ENCODE data around the gene DGCR8.

Gene DGCR8

DNA sequence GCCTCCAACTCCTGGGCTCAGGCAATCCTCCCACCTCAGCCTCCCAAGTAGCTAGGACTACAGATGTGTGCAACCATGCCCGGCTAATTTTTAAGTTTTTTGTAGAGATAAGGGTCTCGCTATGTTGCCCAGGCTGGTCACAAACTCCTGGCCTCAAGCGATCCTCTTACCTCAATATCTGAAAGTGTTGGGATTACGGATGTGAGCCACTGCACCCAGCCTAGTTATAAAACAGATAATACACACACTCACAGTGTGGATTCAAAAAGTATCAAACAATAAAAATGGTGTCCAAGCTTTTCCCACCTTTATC is 71.2 kb downstream of the DGCR8 start:
- H4K20me1 ChIP-seq (ENCODE audit: insufficient read depth) = no peaks in the 10 kb centered on the region
- H3K27me3 ChIP-seq (ENCODE audit: insufficient read depth, low read depth) = peaks cover 25% of the 10 kb centered on the region; the same call in 1 of the 2 replicates
- H3K4me2 ChIP-seq = no peak overlapping the region
- H3K27ac ChIP-seq = no peak overlapping the region
- TF ChIP-seq, protein P1, sequence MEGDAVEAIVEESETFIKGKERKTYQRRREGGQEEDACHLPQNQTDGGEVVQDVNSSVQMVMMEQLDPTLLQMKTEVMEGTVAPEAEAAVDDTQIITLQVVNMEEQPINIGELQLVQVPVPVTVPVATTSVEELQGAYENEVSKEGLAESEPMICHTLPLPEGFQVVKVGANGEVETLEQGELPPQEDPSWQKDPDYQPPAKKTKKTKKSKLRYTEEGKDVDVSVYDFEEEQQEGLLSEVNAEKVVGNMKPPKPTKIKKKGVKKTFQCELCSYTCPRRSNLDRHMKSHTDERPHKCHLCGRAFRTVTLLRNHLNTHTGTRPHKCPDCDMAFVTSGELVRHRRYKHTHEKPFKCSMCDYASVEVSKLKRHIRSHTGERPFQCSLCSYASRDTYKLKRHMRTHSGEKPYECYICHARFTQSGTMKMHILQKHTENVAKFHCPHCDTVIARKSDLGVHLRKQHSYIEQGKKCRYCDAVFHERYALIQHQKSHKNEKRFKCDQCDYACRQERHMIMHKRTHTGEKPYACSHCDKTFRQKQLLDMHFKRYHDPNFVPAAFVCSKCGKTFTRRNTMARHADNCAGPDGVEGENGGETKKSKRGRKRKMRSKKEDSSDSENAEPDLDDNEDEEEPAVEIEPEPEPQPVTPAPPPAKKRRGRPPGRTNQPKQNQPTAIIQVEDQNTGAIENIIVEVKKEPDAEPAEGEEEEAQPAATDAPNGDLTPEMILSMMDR (conservative IDR thresholded peaks at IDR 0.05; ENCODE audit: low read depth, low read length) = no peak
- no peak overlapping the region for H3K9ac ChIP-seq
- H2AFZ ChIP-seq (ENCODE audit: low read depth) = no peak overlapping the region
- no peaks in the 10 kb centered on the region for H3K36me3 ChIP-seq (ENCODE audit: insufficient read depth)
- no peaks in the 10 kb centered on the region for H3K79me2 ChIP-seq (ENCODE audit: insufficient read depth, low read depth)
- H3K4me1 ChIP-seq (ENCODE audit: low read depth, poor library complexity, severe bottlenecking) = no peaks in the 10 kb centered on the region
- no peak overlapping the region for H3K4me3 ChIP-seq (IDR thresholded peaks at IDR 0.05; ENCODE audit: insufficient read depth, low read depth, low read length)

DNA sequence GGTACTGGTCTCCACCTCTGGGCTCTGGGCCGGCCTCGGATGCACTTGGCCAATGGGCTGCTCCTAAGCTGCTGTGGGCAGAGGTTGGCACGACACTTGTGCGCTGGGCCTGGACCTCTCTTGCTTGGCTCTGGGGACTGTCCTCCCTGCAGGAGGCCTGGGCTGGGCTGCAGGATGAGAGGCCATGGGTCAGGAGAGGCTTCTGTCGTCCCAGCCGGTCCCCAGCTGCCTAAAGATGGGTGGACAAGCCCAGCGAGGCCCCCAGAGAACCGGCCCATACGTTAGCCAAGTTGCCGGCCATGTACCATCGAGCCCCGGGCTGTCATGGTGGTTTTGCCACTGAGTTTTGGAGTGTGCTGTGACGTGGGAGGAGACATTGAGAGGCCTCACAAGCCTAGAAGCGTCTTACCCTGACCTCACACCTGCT is 72.4 kb downstream of the DGCR8 start:
- H3K79me2 ChIP-seq (ENCODE audit: insufficient read depth, low read depth) = no peaks in the 10 kb centered on the region
- H3K27ac ChIP-seq = no peak overlapping the region
- H4K20me1 ChIP-seq (ENCODE audit: insufficient read depth) = no peaks in the 10 kb centered on the region
- H3K27me3 ChIP-seq (ENCODE audit: insufficient read depth, low read depth) = peaks cover 26% of the 10 kb centered on the region
- no peaks in the 10 kb centered on the region for H3K36me3 ChIP-seq (ENCODE audit: insufficient read depth)
- TF ChIP-seq, protein P1 (conservative IDR thresholded peaks at IDR 0.05; ENCODE audit: low read depth, low read length) = no peak
- no peak overlapping the region for H2AFZ ChIP-seq (ENCODE audit: low read depth)
- H3K4me1 ChIP-seq (ENCODE audit: low read depth, poor library complexity, severe bottlenecking) = no peaks in the 10 kb centered on the region
- no peak overlapping the region for H3K4me2 ChIP-seq
- H3K4me3 ChIP-seq (IDR thresholded peaks at IDR 0.05; ENCODE audit: insufficient read depth, low read depth, low read length) = no peak overlapping the region
- no peak overlapping the region for H3K9ac ChIP-seq

DNA sequence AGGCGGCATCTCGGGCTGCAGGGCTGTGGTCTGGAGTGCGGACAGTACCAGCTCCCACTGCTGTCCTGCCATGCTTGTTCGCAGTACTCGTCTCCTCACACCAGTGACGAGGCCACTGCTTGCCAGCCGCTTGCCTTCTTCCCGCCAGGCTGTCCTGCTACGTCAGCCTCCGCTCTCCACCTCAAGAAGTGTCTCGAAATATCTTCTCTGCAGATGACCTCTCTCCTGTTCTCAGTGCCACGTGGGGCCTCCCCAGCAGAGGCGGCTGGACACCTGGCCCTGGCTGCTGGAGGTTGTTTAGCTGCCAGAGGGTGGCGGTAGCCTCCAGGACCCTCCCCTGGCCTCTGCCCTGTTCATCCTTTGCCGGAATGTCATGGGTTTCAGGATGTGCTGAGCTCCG is 73.9 kb downstream of the DGCR8 start:
- Histone ChIP-seq H3K4me1 (ENCODE audit: low read depth, poor library complexity, severe bottlenecking) (no peaks in the 10 kb centered on the region), H3K27me3 (ENCODE audit: insufficient read depth, low read depth) (peaks cover 41% of the 10 kb centered on the region)

DNA sequence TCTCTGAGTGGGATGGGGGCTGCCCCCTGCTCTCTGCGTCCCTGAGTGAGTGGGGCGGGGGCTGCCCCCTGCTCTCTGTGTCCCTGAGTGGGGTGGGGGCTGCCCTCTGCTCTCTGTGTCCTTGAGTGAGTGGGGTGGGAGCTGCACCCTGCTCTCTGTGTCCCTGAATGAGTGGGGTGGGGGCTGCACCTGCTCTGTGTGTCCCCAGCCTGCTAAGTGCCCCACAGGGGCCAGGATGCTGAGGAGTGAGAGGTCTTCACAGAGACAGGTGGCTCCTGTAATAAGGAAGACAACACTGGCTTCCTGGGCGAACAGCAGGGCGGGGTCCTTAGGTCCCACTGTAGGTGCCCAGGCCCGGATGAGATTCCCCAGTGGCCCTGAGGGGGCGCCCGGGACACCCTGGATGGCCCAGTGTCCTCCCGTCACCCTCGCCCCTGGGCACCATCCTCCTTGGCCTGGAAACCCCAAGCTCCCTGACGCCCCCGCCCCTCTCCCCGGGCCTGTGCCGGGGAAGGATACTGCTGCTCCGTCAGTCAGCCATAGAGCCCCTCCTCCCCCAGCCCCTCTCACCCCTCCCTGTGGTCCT is 74.7 kb downstream of the DGCR8 start:
- H3K4me3 ChIP-seq (IDR thresholded peaks at IDR 0.05; ENCODE audit: insufficient read depth, low read depth, low read length) = no peak overlapping the region
- H3K36me3 ChIP-seq (ENCODE audit: insufficient read depth) = no peaks in the 10 kb centered on the region
- no peaks in the 10 kb centered on the region for H3K79me2 ChIP-seq (ENCODE audit: insufficient read depth, low read depth)
- TF ChIP-seq, protein P1 (conservative IDR thresholded peaks at IDR 0.05; ENCODE audit: low read depth, low read length) = no peak
- H2AFZ ChIP-seq (ENCODE audit: low read depth) = no peak overlapping the region
- no peaks in the 10 kb centered on the region for H4K20me1 ChIP-seq (ENCODE audit: insufficient read depth)
- H3K4me1 ChIP-seq (ENCODE audit: low read depth, poor library complexity, severe bottlenecking) = no peaks in the 10 kb centered on the region
- peaks cover 43% of the 10 kb centered on the region for H3K27me3 ChIP-seq (ENCODE audit: insufficient read depth, low read depth)
- H3K9ac ChIP-seq = no peak overlapping the region
- H3K27ac ChIP-seq = no peak overlapping the region
- H3K4me2 ChIP-seq = no peak overlapping the region

More for the DNA sequence above, 73.9 kb downstream of the DGCR8 start:
- H3K79me2 ChIP-seq (ENCODE audit: insufficient read depth, low read depth) = no peaks in the 10 kb centered on the region
- no peak overlapping the region for H3K27ac ChIP-seq
- no peaks in the 10 kb centered on the region for H4K20me1 ChIP-seq (ENCODE audit: insufficient read depth)
- TF ChIP-seq, protein P1 (conservative IDR thresholded peaks at IDR 0.05; ENCODE audit: low read depth, low read length) = no peak
- H2AFZ ChIP-seq (ENCODE audit: low read depth) = no peak overlapping the region
- H3K4me3 ChIP-seq (IDR thresholded peaks at IDR 0.05; ENCODE audit: insufficient read depth, low read depth, low read length) = no peak overlapping the region
- no peak overlapping the region for H3K4me2 ChIP-seq
- H3K36me3 ChIP-seq (ENCODE audit: insufficient read depth) = no peaks in the 10 kb centered on the region
- no peak overlapping the region for H3K9ac ChIP-seq

Data from KMS-11 (cell line).